Choroid plexus epithelial cell (primary cell): ENCODE results near the gene S1PR3.

ENCODE experiments used
- DNase-seq: peaks from one replicate; pipeline ENCODE4 v3.0.0-alpha.2; 2010; ENCODE audit warnings: low read depth
- H3K4me3 ChIP-seq: 2 replicates; pipeline ENCODE4 v1.5.1; 2011; ENCODE audit warnings: low read depth, mild to moderate bottlenecking, control low read depth, low read length, moderate library complexity
- TF ChIP-seq, protein P1 (sequence below): conservative IDR thresholded peaks from 2 replicates; pipeline ENCODE4 v1.5.1; 2011; ENCODE audit warnings: low read depth, mild to moderate bottlenecking, control low read depth, inconsistent platforms, low read length, moderate library complexity

Gene S1PR3

GRCh38 chr9:89032173-89032572, 40.9 kb downstream of the S1PR3 start:
- TF ChIP-seq, protein P1, sequence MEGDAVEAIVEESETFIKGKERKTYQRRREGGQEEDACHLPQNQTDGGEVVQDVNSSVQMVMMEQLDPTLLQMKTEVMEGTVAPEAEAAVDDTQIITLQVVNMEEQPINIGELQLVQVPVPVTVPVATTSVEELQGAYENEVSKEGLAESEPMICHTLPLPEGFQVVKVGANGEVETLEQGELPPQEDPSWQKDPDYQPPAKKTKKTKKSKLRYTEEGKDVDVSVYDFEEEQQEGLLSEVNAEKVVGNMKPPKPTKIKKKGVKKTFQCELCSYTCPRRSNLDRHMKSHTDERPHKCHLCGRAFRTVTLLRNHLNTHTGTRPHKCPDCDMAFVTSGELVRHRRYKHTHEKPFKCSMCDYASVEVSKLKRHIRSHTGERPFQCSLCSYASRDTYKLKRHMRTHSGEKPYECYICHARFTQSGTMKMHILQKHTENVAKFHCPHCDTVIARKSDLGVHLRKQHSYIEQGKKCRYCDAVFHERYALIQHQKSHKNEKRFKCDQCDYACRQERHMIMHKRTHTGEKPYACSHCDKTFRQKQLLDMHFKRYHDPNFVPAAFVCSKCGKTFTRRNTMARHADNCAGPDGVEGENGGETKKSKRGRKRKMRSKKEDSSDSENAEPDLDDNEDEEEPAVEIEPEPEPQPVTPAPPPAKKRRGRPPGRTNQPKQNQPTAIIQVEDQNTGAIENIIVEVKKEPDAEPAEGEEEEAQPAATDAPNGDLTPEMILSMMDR, result no peak
- no peak for DNase-seq

GRCh38 chr9:89032661-89033060, 41.4 kb downstream of the S1PR3 start:
- no peak overlapping the region for H3K4me3 ChIP-seq

More at GRCh38 chr9:89032173-89032572, 40.9 kb downstream of the S1PR3 start:
- no peak overlapping the region for H3K4me3 ChIP-seq

GRCh38 chr9:89036383-89036782, 45.1 kb downstream of the S1PR3 start:
- H3K4me3 ChIP-seq, result no peak overlapping the region
- no peak for DNase-seq
- TF ChIP-seq, protein P1, result no peak

More at GRCh38 chr9:89032661-89033060, 41.4 kb downstream of the S1PR3 start:
- TF ChIP-seq, protein P1, result no peak
- no peak for DNase-seq

DNA sequence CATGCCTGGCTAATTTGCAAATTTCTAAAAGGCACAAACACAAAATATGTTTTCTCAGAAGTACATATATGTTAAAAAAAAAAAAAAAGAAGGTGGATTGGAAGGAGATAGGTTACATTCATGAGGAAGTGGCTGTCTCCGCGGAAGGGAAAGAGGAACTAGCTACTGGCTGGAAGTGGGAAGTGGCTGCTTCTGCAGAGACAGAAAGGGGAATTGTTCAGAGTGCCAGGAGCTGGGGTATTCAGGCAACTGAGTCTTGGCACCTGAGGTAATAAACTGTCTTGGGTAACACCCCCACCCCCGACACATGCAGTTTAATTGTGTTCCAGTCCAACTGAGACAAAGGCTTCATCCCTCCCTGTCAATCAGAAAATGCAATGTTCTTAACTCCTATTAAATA, 45.6 kb downstream of the S1PR3 start:
- DNase-seq, result no peak
- H3K4me3 ChIP-seq, result no peak overlapping the region
- TF ChIP-seq, protein P1, result no peak

GRCh38 chr9:89037346-89037745, 46.1 kb downstream of the S1PR3 start:
- no peak overlapping the region for H3K4me3 ChIP-seq
- TF ChIP-seq, protein P1, result no peak
- no peak for DNase-seq

DNA sequence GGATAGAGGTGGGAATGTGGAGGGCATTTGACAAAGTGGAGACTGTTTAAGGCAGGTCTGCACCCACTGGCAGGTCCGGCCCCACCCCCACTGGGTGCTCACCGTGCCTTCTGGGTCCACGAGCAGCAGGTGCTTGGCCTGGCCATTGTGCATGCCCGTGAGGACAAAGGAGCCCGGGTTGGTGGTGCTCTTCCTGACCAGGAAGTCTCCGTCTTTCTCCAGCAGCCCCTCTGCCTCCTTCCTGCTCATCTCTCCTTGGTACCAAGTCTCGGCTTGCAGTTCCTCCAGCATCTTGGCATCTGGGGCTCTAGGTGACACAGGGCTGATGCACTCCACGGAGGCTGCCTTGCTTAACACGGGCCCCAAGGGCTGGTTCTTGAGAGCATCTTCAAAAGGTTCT, 46.6 kb downstream of the S1PR3 start:
- DNase-seq, result no peak
- H3K4me3 ChIP-seq, result no peak overlapping the region
- TF ChIP-seq, protein P1, result no peak

- peak; percentile 88 for DNase-seq
- H3K4me3 ChIP-seq, result no peak overlapping the region
- TF ChIP-seq, protein P1, result no peak
These were observed 47.3 kb downstream of the S1PR3 start for GRCh38 chr9:89038382-89039103.
